ENCODE measurements around the gene WNT7B. TPM values are rescaled to one million over a fixed set of nuclear protein-coding genes. Genes with fewer than 3 reads are reported as not detected.

WNT7B gene
- total and polyA plus RNA-seq, 7 donors: not detected

GRCh38 chr22:46002757-46003270 is 25.9 kb upstream of the WNT7B start:
- Histone ChIP-seq H3K4me1 (peaks cover 0 to 46% (median 39%) of the 10 kb centered on the region in 4 donors), H3K9me3 (no peaks in the 10 kb centered on the region), H3K27me3 (no peaks in the 10 kb centered on the region), H3K4me3 (no peak overlapping the region), H3K36me3 (no peaks in the 10 kb centered on the region), H3K27ac (no peak overlapping the region)
- 86 to 93% methylated on average over 8 of the region's 8 CpGs for WGBS, 2 donors
- intact Hi-C loops (cut with DNase I): no loop called here
- peak; percentile 64 for DNase-seq
- TF ChIP-seq, protein P1, sequence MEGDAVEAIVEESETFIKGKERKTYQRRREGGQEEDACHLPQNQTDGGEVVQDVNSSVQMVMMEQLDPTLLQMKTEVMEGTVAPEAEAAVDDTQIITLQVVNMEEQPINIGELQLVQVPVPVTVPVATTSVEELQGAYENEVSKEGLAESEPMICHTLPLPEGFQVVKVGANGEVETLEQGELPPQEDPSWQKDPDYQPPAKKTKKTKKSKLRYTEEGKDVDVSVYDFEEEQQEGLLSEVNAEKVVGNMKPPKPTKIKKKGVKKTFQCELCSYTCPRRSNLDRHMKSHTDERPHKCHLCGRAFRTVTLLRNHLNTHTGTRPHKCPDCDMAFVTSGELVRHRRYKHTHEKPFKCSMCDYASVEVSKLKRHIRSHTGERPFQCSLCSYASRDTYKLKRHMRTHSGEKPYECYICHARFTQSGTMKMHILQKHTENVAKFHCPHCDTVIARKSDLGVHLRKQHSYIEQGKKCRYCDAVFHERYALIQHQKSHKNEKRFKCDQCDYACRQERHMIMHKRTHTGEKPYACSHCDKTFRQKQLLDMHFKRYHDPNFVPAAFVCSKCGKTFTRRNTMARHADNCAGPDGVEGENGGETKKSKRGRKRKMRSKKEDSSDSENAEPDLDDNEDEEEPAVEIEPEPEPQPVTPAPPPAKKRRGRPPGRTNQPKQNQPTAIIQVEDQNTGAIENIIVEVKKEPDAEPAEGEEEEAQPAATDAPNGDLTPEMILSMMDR (IDR thresholded peaks at IDR 0.05): no peak
- no peak for TF ChIP-seq EP300 (IDR thresholded peaks at IDR 0.05)
- TF ChIP-seq POLR2A (IDR thresholded peaks at IDR 0.05): no peak
- TF ChIP-seq POLR2AphosphoS5 (IDR thresholded peaks at IDR 0.05): no peak

- 64 to 74% methylated on average over 22 of the region's 22 CpGs for WGBS, 2 donors
- H3K4me3 ChIP-seq: no peak overlapping the region
- no peaks in the 10 kb centered on the region for H3K9me3 ChIP-seq
- peak; percentile 65 for DNase-seq
- peaks cover 0 to 46% (median 39%) of the 10 kb centered on the region in 4 donors for H3K4me1 ChIP-seq
- no peaks in the 10 kb centered on the region for H3K36me3 ChIP-seq
- H3K27me3 ChIP-seq: no peaks in the 10 kb centered on the region
- TF ChIP-seq, protein P1 (IDR thresholded peaks at IDR 0.05): no peak
- no peak for TF ChIP-seq POLR2AphosphoS5 (IDR thresholded peaks at IDR 0.05)
- no peak for TF ChIP-seq POLR2A (IDR thresholded peaks at IDR 0.05)
- no peak for TF ChIP-seq EP300 (IDR thresholded peaks at IDR 0.05)
- intact Hi-C loops (cut with DNase I): no loop called here
- peak overlapping the region in 2 of 4 donors; percentile 31 to 32 for H3K27ac ChIP-seq
These were observed 24.6 kb upstream of the WNT7B start for GRCh38 chr22:46001426-46002106.

DNA sequence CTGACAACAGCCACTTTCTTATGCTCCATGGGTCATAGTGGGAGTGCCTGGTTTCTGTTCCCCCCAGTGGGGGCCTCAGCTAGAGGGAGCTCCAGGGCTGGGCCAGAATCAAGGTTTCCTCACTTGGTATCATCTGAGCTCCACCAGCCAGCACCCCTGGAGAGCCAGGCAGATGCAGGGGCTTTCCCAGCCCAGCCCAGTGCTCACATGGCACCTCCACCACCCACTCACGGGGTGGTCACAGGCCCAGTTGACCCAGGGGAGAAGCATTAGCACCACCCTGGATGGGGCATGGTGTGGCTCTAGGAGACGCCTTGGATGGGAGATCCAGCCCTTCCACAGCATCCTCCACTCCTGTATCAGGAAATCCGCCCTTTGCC is 24.1 kb upstream of the WNT7B start:
- no peak for DNase-seq
- Histone ChIP-seq H3K9me3 (no peaks in the 10 kb centered on the region), H3K4me1 (peaks cover 0 to 46% (median 39%) of the 10 kb centered on the region in 4 donors), H3K27ac (peak overlapping the region in 1 of 4 donors; percentile 31), H3K36me3 (no peaks in the 10 kb centered on the region), H3K27me3 (no peaks in the 10 kb centered on the region), H3K4me3 (no peak overlapping the region)
- TF ChIP-seq POLR2AphosphoS5 (IDR thresholded peaks at IDR 0.05): no peak
- TF ChIP-seq, protein P1 (IDR thresholded peaks at IDR 0.05): no peak
- WGBS, 2 donors: 79 to 87% methylated on average over 3 of the region's 3 CpGs
- intact Hi-C loops (cut with DNase I): no loop called here

DNA sequence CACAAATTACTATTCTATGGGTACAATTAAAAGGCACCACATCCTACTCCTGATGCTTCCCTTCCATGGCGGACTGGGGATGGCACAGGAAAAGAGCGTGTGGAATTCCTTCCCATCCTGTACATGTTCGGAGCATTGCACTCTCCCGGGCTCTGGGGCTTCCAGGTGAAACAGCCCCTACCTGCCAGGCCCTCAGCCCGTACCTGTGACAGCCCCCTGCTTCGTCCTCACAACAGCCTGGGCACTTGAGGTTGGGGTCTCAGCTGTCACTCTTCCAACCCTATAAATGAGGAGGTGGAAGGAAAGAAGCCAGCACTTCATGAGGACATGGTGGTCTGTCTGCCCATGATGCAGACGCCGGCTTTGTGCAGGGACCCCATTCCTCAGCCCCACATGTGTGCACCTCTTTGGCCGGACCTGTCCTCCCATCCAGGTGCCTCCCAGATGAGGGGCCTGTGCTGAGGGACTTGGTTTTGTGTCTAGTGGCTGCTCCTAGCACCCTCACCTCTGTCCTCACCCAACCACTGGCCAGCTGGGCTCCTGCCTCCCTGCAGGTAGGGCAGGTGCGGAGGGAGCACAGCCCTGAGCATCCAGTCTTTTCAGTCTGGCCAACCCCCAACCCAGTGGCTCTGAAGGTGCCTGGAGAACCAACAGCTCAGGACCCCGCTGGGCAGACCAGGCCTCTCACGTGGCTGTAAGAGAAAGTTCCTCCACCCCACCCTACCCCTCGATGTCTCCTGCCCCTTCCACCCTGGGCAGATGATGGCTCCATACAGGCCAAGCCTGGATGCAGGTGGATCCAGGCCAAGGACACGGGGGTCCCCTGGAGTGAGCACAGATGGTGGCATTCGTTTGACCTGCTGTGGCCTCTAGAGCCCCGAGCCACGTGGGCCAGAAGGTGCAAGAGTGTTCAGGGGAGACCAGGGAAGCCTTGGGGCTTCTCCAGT is 23.4 kb upstream of the WNT7B start:
- H3K4me3 ChIP-seq: no peak overlapping the region
- no peaks in the 10 kb centered on the region for H3K36me3 ChIP-seq
- TF ChIP-seq, protein P1 (IDR thresholded peaks at IDR 0.05): no peak
- no peak for TF ChIP-seq POLR2A (IDR thresholded peaks at IDR 0.05)
- TF ChIP-seq POLR2AphosphoS5 (IDR thresholded peaks at IDR 0.05): no peak
- no peak for TF ChIP-seq EP300 (IDR thresholded peaks at IDR 0.05)
- DNase-seq: peak; percentile 49
- WGBS, 2 donors: 86 to 93% methylated on average over 17 of the region's 17 CpGs
- intact Hi-C loops (cut with DNase I): no loop called here
- H3K9me3 ChIP-seq: no peaks in the 10 kb centered on the region
- no peaks in the 10 kb centered on the region for H3K27me3 ChIP-seq
- no peak overlapping the region for H3K27ac ChIP-seq
- H3K4me1 ChIP-seq: peaks cover 0 to 50% (median 44%) of the 10 kb centered on the region in 4 donors
